GM10266 (cell line): ENCODE results near the gene ZNF407.

Experiments used
- DNase-seq: peaks from one replicate; pipeline ENCODE4 v3.0.0; 2012; ENCODE audit errors: extremely low spot score
- CTCF ChIP-seq: IDR thresholded peaks from 2 replicates; pipeline ENCODE4 v1.5.1; 2012; ENCODE audit warnings: mild to moderate bottlenecking, low read depth; ENCODE audit not compliant: control insufficient read depth, insufficient read depth; ENCODE audit errors: missing control alignments

Gene ZNF407

GRCh38 chr18:74604774-74605173 lies 7.1 kb downstream of the ZNF407 start:
- DNase-seq = no peak
- TF ChIP-seq CTCF = no peak

- no peak for TF ChIP-seq CTCF
- no peak for DNase-seq
Measured at GRCh38 chr18:74608681-74609080, 11.0 kb downstream of the ZNF407 start.

- no peak for TF ChIP-seq CTCF
- DNase-seq = no peak
Measured at GRCh38 chr18:74609535-74609934, 11.9 kb downstream of the ZNF407 start.

- no peak for TF ChIP-seq CTCF
- DNase-seq = no peak
Measured at GRCh38 chr18:74610051-74610615, 12.5 kb downstream of the ZNF407 start.

GRCh38 chr18:74610860-74611259 lies 13.2 kb downstream of the ZNF407 start:
- TF ChIP-seq CTCF = no peak
- no peak for DNase-seq

GRCh38 chr18:74611765-74612164 lies 14.1 kb downstream of the ZNF407 start:
- no peak for DNase-seq
- TF ChIP-seq CTCF = no peak

GRCh38 chr18:74613381-74613780 lies 15.7 kb downstream of the ZNF407 start:
- no peak for TF ChIP-seq CTCF
- DNase-seq = no peak
